ENCODE measurements around the gene PCLO.

The PCLO gene

GRCh38 chr7:83058667-83059066 is 104.0 kb downstream of the PCLO start:
- DNase-seq (ENCODE audit: low read depth) = no peak
- no peak for TF ChIP-seq CTCF (conservative IDR thresholded peaks at IDR 0.05; ENCODE audit: low read depth, low read length)
- H3K4me3 ChIP-seq (ENCODE audit: low read depth, low read length) = no peak overlapping the region

- H3K4me3 ChIP-seq (ENCODE audit: low read depth, low read length) = no peak overlapping the region
- TF ChIP-seq CTCF (conservative IDR thresholded peaks at IDR 0.05; ENCODE audit: low read depth, low read length) = no peak
- DNase-seq (ENCODE audit: low read depth) = no peak
Observed at GRCh38 chr7:83055197-83055596, 107.5 kb downstream of the PCLO start.

GRCh38 chr7:83054472-83054871 is 108.2 kb downstream of the PCLO start:
- no peak overlapping the region for H3K4me3 ChIP-seq (ENCODE audit: low read depth, low read length)
- no peak for TF ChIP-seq CTCF (conservative IDR thresholded peaks at IDR 0.05; ENCODE audit: low read depth, low read length)
- DNase-seq (ENCODE audit: low read depth) = no peak

GRCh38 chr7:83053965-83054364 is 108.7 kb downstream of the PCLO start:
- DNase-seq (ENCODE audit: low read depth) = no peak
- no peak for TF ChIP-seq CTCF (conservative IDR thresholded peaks at IDR 0.05; ENCODE audit: low read depth, low read length)
- no peak overlapping the region for H3K4me3 ChIP-seq (ENCODE audit: low read depth, low read length)

- no peak overlapping the region for H3K4me3 ChIP-seq (ENCODE audit: low read depth, low read length)
- no peak for DNase-seq (ENCODE audit: low read depth)
- TF ChIP-seq CTCF (conservative IDR thresholded peaks at IDR 0.05; ENCODE audit: low read depth, low read length) = no peak
Observed at GRCh38 chr7:83040484-83040883, 122.2 kb downstream of the PCLO start.

- no peak overlapping the region for H3K4me3 ChIP-seq (ENCODE audit: low read depth, low read length)
- no peak for TF ChIP-seq CTCF (conservative IDR thresholded peaks at IDR 0.05; ENCODE audit: low read depth, low read length)
- peak; percentile 41 for DNase-seq (ENCODE audit: low read depth)
Observed at GRCh38 chr7:83038787-83039186, 123.9 kb downstream of the PCLO start.

- no peak for TF ChIP-seq CTCF (conservative IDR thresholded peaks at IDR 0.05; ENCODE audit: low read depth, low read length)
- no peak overlapping the region for H3K4me3 ChIP-seq (ENCODE audit: low read depth, low read length)
- DNase-seq (ENCODE audit: low read depth) = no peak
Observed at GRCh38 chr7:83036721-83037380, 125.8 kb downstream of the PCLO start.
